NCI-H2171 (cell line): Measurements from ENCODE around the gene MYPN.

Experiments
- DNase-seq: peaks from one replicate; lab custom pipeline; 2025; lab: John Stamatoyannopoulos, UW

The MYPN gene

GRCh38 chr10:68095153-68095552 is 14.1 kb upstream of the MYPN start:
- no peak for DNase-seq

- peak; percentile 43 for DNase-seq
Measured at GRCh38 chr10:68096913-68097516, 12.3 kb upstream of the MYPN start.

- DNase-seq = no peak
Measured at GRCh38 chr10:68099736-68100135, 9.6 kb upstream of the MYPN start.

- DNase-seq = no peak
Measured at GRCh38 chr10:68101066-68101465, 8.2 kb upstream of the MYPN start.

- no peak for DNase-seq
Measured at GRCh38 chr10:68103261-68103878, 5.9 kb upstream of the MYPN start.

GRCh38 chr10:68103901-68104300 is 5.4 kb upstream of the MYPN start:
- DNase-seq = no peak

- DNase-seq = no peak
Measured at GRCh38 chr10:68105820-68106219, 3.5 kb upstream of the MYPN start.

- DNase-seq = no peak
Measured at GRCh38 chr10:68106656-68107055, 2.6 kb upstream of the MYPN start.

GRCh38 chr10:68107651-68108050 is 1.6 kb upstream of the MYPN start:
- DNase-seq = no peak

- no peak for DNase-seq
Measured at GRCh38 chr10:68108051-68108450, 1.2 kb upstream of the MYPN start.

- DNase-seq = no peak
Measured at GRCh38 chr10:68108653-68109052, 635 bp upstream of the MYPN start.

- no peak for DNase-seq
Measured at GRCh38 chr10:68110027-68110426, 739 bp downstream of the MYPN start.

- DNase-seq = no peak
Measured at GRCh38 chr10:68111584-68111983, 2.3 kb downstream of the MYPN start.

- no peak for DNase-seq
Measured at GRCh38 chr10:68112837-68113236, 3.5 kb downstream of the MYPN start.

- no peak for DNase-seq
Measured at GRCh38 chr10:68118657-68119056, 9.4 kb downstream of the MYPN start.

GRCh38 chr10:68121020-68121743 is 11.9 kb downstream of the MYPN start:
- no peak for DNase-seq

- no peak for DNase-seq
Measured at GRCh38 chr10:68121852-68122251, 12.6 kb downstream of the MYPN start.

GRCh38 chr10:68124718-68125117 is 15.4 kb downstream of the MYPN start:
- no peak for DNase-seq

- DNase-seq = no peak
Measured at GRCh38 chr10:68125772-68126171, 16.5 kb downstream of the MYPN start.

- DNase-seq = no peak
Measured at GRCh38 chr10:68128015-68128414, 18.7 kb downstream of the MYPN start.

GRCh38 chr10:68132391-68132790 is 23.1 kb downstream of the MYPN start:
- DNase-seq = no peak

GRCh38 chr10:68133523-68133922 is 24.2 kb downstream of the MYPN start:
- no peak for DNase-seq

- DNase-seq = no peak
Measured at GRCh38 chr10:68135362-68135761, 26.1 kb downstream of the MYPN start.
